GM12872 (cell line): ENCODE measurements around the gene TRAP1.

Source experiments
- CTCF ChIP-seq: IDR thresholded peaks from 3 replicates; pipeline ENCODE4 v1.5.1; 2011; ENCODE audit warnings: low read depth, mild to moderate bottlenecking, low read length, moderate library complexity; ENCODE audit not compliant: insufficient read depth

The TRAP1 gene

GRCh38 chr16:3643095-3643730 is 74.1 kb downstream of the TRAP1 start:
- TF ChIP-seq CTCF: no peak

DNA sequence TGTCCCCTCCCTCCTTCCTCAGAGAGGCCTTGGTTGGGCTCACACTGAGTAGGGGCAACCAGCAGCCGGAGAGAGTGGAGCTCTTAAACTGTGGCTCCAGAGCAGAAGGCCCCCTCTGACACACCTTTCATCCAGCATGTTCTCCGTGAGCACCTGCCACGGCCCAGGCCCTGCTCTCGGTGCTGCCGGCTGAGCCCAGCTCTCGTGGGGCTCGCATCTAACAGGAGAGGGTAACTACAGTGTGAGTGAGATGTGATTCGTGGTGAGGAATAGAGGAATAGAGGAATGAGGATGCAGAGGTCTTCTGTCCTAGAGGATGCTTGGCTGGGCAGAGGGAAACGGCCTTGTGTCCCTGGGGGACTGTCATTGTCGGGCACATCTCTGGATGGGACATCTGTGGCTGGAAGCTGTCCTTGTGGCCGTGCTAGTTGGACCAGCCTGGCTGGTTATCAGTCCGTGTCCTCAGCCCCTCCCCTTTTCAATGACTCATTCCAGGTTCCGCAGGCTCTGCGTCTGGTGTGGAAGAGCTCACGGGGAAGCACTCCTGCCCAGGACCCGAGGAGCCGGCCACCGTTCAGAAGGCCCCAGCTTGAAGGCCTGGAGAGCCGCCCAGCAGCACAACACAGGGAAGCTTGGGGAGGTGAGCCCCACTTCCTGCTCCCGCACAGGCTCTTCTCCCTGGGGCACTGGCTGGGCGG is 74.8 kb downstream of the TRAP1 start:
- no peak for TF ChIP-seq CTCF

DNA sequence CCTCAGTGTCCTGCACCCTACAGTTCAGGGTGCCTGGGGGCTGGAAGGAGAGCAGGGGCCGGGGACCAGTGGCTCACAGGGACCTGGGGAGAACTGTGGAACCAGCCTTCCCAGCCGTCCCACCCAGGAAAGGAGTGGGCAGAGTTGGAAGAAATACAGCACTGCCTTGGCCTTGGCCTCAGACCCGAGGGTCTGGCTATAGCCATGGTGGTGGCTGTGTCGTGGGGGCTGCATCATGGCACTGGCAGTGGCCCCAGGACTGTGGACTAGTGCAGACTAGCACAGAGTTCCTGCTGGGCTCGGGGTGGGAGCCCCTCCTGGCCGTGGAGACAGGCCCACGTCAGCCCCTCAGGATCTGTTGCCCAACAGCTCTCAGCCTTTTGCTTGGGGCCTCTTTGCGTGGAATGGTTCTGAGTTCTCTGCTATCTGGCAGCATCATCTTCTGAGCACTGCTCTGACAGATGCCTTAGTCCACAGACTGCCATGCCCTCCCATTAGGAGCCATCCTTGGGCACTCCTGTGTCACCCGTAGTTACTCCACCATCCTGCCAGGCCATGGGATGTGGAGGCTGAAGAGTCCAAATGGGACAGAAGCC is 75.4 kb downstream of the TRAP1 start:
- no peak for TF ChIP-seq CTCF

- TF ChIP-seq CTCF: no peak
Measured at GRCh38 chr16:3640632-3641501, 76.5 kb downstream of the TRAP1 start.

DNA sequence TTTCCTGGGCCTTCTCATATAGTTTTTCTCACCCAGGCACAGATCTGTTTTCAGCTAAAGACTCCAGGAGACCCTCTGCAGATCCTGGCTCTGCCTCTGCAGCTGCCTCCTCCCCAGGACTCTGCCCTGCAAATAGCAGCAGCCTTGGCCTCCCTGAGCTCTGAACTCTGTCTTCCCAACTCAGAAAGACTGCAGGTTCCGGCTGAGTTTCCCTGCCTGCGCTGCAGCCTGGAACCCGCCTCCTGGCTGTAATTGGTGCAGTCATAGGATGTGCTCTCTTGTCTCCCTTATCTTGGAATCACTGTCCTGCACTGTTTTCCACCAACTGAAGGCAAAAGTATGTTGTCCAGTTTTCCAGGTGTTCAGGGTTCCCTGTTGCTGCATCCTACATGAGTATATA is 77.1 kb downstream of the TRAP1 start:
- TF ChIP-seq CTCF: no peak

- no peak for TF ChIP-seq CTCF
Measured at GRCh38 chr16:3638916-3639644, 78.2 kb downstream of the TRAP1 start.
